Measurements from ENCODE around the gene HSPH1.

The HSPH1 gene

DNA sequence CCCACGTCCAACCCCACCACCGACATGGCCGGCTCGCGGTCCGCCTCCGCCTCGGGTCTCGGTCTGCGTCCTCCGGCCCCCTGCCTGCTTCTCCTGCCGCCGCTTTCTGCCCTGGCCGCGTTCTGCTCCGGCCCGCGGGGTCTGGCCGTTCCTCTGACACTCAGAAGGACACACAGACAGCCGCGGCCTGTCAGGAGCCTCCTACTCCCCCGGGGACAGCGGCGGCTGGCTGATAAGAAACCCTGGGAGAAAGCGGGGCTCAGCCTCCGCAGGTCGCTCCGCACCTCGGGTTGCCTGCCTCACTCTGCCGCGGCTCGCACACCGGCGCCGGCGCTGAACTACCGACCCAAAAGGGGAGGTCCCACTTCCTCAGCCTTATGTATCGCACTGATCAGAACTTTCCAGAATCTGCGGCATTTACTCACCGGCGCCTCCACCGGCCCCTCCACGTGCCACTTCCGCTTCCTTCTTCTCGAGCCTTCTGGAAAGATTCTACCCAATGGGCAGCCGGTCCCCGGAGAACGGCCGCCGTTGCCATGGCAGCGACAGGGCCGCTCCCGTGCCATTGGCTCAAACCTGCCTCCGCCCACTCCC lies at the start of gene HSPH1:
HSPH1 (minus strand) TSS at position 348 of the 594 bp plus-strand sequence; CDS start at position 26, 322 bp downstream.
- peak; percentile 98 for DNase-seq (ENCODE audit: low read depth)

DNA sequence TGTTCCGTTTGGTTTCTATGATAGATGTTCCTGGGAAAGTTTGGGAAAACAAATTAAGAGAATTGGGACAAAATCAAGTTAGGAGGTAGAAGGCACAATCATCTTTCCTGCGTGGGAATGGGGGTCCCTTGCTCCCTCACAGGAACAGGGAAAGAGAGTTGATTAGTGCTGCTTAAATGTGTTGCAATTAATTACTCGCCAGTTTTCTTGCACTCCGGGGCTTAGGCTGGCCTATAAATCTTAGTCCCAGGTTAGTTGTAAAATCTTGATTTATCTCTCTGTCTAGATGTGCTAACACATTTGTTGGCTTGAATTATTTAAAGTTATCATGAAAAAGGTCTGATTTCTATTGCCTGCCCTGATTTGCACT lies 48.1 kb upstream of the HSPH1 start:
- no peak for DNase-seq (ENCODE audit: low read depth)

DNA sequence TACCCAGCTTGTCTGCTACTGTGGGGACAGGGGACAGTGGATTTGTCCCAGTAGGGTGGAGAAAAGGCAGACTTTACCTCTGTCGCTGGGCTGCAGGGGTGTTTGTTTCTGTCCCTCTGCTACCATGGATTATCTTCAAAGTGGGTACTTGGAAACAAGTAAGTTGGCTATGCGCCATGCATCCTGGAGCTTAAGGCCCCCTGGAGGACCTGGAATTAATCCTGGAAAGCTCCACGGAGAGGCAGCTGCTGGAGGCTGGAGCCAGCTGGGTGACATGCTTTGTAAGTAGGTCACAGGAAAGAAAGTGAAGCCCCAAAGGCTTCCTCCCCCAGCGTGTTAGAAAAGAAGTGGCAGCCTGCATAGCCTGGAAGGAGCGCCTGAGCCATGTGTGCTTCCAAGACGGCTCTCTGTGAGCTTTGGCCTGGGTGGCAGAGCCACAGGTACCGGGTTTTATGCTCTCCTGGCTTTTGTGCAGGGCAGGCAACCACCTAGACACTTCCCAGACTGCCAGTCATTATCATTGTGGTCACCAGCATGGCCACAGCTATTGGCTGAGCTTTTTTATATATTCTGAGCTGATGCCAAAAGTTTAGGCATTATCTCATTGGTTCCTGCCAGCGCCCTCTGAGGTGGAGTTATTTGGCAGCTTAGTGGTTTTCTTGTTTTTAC lies 47.6 kb upstream of the HSPH1 start:
- DNase-seq (ENCODE audit: low read depth) = no peak

DNA sequence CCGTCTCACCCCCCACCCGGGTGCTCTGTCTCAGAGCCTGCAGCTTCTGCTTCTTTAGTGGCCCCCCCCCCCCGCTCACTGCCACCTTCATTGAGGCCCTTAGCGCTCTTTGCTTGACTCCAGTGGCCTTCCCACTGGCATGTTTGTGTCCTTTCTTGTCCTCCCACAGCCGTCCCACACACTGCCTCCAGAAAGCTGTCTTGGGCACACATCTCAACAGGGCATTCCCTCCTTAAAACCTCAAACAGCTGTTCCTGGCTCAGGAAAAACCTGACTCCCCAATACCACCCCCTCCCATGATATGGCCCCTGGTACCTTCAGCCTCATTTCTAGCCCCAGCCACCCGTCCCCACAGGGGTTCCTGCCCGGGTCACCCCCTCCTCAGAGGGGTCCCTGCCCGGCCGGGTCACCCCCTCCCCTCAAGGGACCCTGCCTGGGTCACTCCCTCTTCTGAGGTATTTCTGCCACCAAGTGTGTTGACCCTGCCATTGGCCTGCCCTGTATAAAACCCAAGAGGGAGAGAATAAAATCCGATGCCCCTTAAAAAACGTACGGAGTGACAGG lies 46.9 kb upstream of the HSPH1 start:
- DNase-seq (ENCODE audit: low read depth) = no peak

DNA sequence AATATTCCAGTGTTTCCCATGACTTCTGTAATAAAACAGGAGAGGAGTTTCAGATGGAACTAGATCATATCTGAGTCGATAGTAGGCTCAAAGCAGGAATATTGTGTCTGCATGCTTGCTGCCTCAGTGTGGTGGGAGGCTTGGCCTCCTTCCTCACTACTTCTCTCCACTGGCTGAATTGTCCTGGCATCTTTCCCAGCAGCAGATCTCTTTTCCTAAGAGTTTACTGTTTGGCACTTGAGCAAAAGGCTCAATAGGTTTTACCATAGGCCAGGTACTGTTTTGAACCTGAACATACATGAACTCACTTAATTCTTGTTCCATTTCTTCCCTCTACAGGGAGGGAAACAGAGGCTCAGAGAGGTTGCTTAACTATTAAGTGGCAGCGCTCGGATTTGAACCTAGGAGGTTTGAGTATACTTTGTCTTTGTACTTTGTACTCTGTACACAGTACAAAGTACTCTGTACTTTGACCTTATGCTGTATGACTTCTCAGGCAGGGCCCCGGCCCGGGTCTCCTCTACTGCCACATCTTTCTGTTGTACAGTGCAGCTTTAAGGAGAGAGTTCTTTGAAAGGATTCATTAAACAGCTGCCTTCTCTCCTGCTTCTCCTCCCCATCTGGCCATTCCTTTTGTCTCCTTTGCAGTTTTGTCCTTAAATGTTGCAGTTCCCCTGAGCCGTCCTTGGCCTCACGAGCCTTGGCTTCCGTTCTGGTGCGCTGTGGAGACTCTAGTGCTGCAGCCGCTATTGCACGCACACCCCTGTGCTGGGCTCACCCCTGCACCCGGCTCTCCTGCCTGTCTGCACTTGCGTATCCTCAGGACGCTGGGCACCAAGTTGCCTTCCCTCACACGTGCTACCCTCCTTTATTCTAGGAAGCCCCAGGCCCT lies 46.2 kb upstream of the HSPH1 start:
- DNase-seq (ENCODE audit: low read depth) = no peak

DNA sequence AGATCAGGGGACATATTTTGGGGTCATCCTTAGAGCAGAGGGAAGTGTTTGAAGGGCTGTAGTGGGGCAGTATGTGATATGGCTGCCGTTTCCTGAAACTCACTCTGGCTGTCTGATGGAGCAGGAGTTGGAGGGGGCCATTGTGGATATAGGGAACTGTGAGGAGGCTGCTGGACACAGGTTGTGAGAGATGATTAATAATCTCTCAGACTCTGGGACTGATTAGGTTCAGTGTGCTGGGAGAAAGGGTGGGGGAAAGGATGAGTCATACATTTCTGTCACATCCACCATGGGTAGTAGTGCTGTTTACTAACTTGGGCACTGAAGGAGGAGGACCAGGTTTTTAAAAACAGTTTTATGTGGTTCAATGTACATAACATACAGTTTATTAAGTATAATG lies 42.9 kb upstream of the HSPH1 start:
- DNase-seq (ENCODE audit: low read depth) = no peak

DNA sequence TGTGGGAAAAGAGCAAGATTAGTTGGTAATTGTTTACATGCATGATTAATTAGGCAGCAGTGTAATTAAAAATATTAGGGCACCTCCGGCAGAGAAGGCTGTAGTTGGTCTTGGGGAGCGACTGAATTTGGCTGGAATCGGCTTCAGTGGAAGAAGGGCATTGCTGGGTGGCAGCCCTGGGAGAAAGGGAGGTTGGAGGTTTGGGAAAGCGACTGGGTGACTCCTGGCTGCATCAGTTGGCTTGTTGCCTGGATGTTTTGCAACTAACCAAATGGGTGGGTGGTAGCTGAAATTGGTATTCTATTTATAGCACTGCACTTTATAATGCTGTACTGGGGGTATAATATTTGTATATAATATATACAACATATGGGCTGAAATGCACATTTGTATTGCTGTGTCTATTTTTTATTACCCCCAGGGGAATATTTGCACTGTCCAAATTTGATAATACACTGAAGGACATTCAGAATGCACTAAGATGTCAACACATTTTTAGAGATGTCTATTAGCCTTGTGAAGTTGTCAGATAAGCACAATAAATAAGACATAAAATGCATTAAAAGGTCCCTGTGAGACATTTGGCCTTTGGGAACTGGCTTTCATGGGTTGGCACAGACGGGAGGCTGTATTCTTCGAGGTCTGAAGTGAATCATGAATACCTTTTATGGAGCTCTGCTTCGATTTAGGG lies 39.8 kb upstream of the HSPH1 start:
- DNase-seq (ENCODE audit: low read depth) = no peak

DNA sequence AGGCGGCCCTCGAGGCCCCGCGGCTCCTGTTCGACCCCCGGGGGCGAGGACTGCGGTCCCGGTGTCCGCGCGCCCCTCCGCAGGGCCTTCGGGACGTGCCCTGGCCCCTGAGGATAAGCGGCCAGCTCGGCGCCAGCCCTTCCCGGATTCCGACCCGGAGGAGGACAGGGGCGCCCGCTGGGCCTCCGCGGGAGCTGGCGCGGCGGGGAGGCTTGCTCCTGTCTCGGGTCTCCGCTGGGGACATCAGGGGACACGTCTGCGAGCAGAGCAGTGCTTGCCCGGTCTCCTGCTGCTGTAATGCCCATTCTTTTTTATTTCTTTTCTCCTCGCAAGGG lies 38.9 kb upstream of the HSPH1 start:
- DNase-seq (ENCODE audit: low read depth) = peak; percentile 32

DNA sequence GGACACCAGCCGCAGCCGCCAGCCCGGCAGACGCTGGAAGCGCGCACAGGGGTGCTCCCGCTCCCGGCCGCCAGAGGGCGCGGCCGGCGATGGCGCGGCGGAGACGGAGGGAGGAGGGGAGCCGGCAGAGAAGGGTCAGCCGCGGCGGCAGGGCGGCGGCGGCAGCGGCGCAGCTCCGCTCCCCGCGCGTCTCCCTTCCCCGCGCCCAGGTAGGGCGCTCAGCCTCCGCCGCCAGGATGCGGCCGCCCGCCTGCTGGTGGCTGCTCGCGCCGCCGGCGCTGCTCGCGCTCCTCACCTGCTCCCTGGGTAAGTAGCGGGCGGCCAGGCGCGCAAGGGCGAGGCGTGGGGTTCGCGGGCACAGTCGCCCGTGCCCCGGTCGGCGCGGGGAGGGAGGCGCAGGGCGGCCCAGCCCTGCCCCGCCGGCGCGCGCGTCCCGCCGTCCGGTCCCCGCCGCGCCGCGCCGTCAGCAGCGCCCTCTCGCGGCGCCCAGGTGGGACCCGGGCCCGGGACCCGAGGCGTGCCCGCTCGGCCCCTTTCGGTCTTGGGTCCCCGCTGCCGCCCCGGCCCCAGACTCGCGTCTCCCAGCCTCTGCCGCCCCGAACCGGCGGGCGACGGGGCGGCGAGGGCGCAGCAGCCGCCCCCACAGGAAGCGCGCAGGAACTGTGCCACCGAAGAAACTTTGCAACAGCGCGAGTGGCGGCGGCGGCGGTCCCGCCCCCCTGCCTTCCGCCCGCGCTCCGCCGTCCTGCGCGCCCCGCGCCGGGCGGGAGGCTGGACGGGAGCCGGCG lies 38.3 kb upstream of the HSPH1 start, which contains the start of gene B3GLCT:
B3GLCT (plus strand) TSS at position 127 of the 788 bp plus-strand sequence; CDS start at position 237, 110 bp downstream.
- DNase-seq (ENCODE audit: low read depth) = peak; percentile 67

DNA sequence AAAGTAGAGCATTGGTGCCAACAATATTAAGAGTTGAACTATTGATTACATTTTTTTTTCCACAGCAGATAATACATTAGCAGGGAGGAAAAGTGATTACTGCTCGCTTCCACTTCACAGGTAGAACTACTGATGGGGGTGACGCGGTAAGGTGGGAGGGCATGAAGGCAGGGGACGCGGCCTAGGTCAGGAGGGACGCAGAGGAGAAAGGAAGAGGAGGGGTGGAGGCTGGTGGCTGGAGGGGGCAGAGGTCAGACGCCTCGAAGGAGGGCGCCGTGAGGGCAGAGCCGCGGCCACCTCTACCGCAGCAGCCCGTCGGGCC lies 37.8 kb upstream of the HSPH1 start:
- no peak for DNase-seq (ENCODE audit: low read depth)

DNA sequence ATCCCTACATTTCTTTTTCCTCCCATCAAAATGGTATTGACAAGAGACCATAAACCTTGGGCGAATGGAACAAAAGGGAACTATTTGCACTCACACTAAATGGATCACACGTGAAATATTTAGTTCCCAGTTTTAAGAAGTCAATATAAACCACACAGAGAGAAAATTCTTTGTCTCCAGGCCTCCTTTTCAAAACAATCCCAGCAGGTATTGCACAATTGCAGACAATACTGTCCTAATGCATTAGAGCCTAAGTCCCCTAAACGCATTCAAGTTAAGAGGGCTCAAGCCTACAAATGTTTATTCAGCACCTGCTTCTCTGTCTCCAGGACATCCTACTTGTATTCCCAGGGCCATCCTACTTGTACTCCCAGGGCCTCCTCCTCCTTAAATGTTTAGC lies 36.8 kb upstream of the HSPH1 start:
- DNase-seq (ENCODE audit: low read depth) = no peak

DNA sequence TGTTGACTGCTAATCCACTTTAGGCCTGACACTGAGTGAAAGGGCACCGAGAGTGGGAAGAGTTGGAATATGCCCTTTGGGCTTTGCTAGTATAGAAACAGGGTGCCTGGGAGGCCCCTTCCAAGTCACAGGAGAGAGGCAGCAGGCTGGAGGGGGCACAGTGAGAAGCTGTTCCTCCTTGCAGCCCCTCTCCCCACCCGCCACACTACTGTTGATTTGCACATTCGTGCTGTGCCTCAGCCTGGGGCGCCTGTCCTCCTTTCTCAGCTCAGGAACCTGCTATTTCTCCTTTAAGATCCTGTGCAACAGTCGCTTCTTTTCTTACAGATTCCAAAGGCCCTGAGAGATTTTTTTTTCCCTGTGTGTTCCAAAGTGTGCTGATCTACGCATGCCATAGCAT lies 35.3 kb upstream of the HSPH1 start:
- no peak for DNase-seq (ENCODE audit: low read depth)

DNA sequence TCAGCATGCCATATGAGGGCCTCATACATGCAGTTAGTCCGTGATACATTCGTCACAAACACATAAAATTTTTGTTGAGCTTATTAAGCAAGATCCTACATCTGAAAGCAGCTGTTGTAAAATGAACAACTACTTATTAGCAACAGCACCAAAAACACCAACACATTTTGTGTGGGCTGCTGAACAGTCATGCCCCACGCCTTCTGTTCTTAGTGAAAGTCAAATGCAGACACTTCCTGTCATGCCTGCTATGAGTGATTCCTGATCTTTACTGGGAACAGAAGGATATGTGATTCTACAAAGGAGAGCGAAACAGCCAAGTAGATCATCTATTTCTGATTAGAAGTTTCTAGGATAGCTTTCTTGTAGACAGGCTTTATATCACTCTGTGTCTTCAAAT lies 33.9 kb upstream of the HSPH1 start:
- DNase-seq (ENCODE audit: low read depth) = no peak

DNA sequence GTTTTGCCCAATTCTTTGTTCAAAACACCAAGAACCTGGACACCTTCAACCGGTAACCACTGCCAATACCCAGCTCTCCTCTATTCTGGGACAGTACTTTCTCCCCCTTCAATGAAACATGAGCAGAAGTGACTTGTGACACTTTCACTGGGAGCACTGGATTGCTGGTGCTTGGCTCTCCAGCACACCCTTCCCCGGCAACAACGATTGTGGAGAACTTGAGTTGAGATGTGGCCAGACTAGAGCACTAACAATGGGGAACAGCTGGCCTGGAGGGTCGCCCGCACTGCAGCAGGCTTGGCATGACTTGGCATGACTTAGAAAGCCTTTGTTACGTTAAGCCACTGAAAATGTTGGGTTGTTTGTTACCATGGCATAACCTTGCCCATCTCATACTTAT lies 30.6 kb upstream of the HSPH1 start:
- DNase-seq (ENCODE audit: low read depth) = no peak

DNA sequence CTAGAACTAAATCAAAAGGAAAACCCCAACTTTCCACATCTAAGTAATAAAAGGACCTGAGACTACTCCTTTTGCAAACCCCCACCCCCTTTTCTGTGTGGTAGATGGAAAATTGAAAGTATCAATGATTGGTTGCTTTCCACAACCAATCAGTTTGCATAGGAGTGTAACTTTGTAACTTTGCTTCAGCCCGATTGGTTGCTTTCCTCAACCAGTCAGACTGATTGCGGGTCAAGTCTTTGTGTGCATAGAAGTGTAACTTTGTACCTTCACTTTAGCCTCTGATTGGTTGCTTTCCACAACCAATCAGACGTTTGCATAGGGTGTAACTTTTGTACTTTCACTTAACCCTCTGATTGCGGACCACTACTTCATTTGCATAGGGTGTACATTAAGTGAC lies 30.0 kb upstream of the HSPH1 start:
- DNase-seq (ENCODE audit: low read depth) = no peak

DNA sequence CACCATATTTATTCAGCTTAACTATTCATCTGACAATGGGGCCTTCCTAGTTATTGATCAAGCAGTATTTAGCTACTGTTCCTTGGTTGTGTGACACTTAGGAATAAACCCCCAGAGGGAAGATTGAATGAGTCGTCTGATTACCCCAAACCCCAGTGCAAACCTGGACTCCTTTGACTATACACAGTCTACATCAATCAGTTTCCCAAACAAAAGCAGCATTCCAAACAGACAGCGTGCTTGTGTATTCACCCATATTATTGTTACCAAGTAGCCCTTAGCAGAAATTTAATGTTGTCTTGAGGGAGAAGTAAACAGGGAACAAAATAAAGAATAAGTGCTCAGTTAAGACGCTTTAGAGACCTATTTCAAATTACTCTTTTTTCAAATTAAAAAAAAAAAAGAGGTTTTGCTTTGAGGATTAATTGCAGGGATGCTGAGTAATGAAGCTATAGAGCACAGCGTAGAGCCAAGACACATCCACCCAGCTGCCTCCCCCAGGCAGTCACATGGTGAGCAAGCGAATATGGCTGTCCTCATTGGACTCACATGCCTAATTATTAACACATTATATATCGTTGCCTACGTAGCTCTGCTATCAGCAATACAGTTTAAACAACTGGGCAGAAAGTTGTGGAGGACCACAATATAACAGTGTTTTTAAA lies 23.4 kb upstream of the HSPH1 start:
- no peak for DNase-seq (ENCODE audit: low read depth)

DNA sequence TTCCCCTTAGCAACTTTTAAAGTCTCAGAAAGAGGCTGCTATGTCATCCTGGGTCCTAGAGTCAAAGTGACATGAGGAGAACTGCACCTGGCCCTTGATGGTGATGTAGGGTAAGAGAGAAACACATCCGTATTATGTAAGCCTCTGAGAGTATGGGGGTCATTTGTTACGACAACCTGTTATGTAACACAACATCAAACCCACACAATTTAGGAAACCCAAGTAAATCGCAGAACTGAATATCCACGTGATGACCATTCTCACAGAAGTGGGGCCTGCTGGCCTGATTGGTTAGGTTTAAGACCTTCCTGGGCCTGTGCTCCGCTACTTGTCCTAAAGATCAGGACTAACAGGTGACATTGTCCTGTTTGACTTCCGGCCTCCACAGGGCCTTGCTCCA lies 22.7 kb upstream of the HSPH1 start:
- no peak for DNase-seq (ENCODE audit: low read depth)

DNA sequence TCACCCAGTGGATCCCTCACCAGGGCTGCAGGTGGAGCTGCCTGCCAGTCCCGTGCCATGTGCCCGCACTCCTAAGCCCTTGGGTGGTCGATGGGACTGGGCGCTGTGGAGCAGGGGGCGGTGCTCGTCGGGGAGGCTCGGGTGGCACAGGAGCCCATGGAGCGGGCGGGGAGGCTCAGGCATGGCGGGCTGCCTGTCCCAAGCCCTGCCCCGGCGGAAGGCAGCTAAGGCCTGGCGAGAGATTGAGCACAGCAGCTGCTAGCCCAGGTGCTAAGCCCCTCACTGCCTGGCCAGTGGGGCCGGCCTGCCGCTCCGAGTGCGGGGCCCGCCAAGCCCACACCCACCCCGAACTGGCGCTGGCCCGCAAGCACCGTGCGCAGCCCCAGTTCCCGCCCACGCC lies 21.3 kb upstream of the HSPH1 start:
- no peak for DNase-seq (ENCODE audit: low read depth)

DNA sequence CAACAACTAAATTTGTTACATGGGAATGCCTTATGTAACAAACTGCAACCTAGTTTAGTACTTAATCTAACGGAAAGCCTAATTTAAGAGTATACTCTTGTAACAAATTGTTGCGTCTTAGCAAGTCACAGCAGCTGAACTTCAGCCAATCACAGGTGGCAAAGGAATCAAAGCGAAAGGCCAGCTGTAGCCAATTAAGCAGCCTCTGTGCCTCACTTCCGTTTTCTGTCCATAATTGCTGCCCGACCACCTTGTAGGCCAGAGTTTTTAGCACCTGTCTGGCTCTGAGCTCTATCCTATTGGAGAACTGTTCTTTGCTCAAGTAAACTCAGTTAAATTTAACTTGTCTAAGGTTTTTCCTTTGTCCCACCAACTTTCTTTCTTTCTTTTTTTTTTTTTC lies 18.1 kb upstream of the HSPH1 start:
- DNase-seq (ENCODE audit: low read depth) = no peak

DNA sequence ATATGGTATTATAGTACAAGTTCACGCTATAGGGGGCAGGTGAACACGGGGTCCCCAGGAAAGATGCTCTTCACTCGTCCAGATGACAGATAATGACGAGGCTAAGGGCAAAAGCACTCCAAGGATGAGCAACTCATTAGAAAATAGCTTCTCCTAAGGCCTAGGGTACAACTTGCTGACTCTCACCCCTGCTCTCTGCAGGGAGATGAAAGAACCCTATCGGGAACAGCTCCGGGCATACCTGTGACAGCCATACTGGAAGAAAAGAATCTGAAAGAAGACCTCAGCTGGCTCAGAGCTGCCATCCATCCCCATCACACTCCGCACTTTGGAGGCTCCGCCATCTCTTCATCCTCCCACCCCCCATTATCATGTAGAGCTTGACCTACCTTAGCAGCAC lies 17.5 kb upstream of the HSPH1 start:
- DNase-seq (ENCODE audit: low read depth) = no peak

Data from activated gamma-delta T cell treated with anti-CD3 and anti-CD28 coated beads, Interleukin-2, amount 50 U/mL, for 16 hours (primary cell).